Measurements from ENCODE around the gene SLC7A4.

- TF ChIP-seq ELF4 (IDR thresholded peaks at IDR 0.05) (no peak), FOXM1 (IDR thresholded peaks at IDR 0.05; ENCODE audit: borderline replicate concordance) (no peak), TARDBP (IDR thresholded peaks at IDR 0.05) (no peak), ZNF384 (IDR thresholded peaks at IDR 0.05) (no peak), BHLHE40 (IDR thresholded peaks at IDR 0.05; ENCODE audit: borderline replicate concordance) (no peak), NFRKB (IDR thresholded peaks at IDR 0.05) (no peak), FOXA1 (IDR thresholded peaks at IDR 0.05) (no peak), CTBP1 (IDR thresholded peaks at IDR 0.05; ENCODE audit: borderline replicate concordance) (no peak), LEF1 (IDR thresholded peaks at IDR 0.05; ENCODE audit: borderline replicate concordance) (no peak), HDGF (IDR thresholded peaks at IDR 0.05; ENCODE audit: borderline replicate concordance) (no peak), SUZ12 (IDR thresholded peaks at IDR 0.05) (no peak), SP1 (IDR thresholded peaks at IDR 0.05) (no peak)
These were observed 18.9 kb upstream of the SLC7A4 start for GRCh38 chr22:21051145-21051830.

Measured in HEK293T (cell line).